A549 (cell line): ENCODE results near the gene PTPN13.

Experiments
- BCL3 ChIP-seq: fragments of >200 bp; sonication (Bioruptor Twin); formaldehyde crosslinking; IDR thresholded peaks from 3 replicates; pipeline ENCODE4 v1.6.1; 2016
- CHD2 ChIP-seq: fragments of 150-350 bp; IDR thresholded peaks from 2 replicates; pipeline ENCODE4 v1.6.1; 2014; ENCODE audit warnings: low read length; ENCODE audit not compliant: partially characterized antibody
- CTCF ChIP-seq: fragments of >200 bp; sonication (Bioruptor Twin); formaldehyde crosslinking; IDR thresholded peaks from 3 replicates; pipeline ENCODE4 v1.5.1; 2016
- EP300 ChIP-seq, 2 experiments: fragments of >200 bp; sonication (Bioruptor Twin); formaldehyde crosslinking; IDR thresholded peaks; 2 replicates in 1 of 2; 3 replicates in 1 of 2; pipeline ENCODE4 v1.6.1; 2016 to 2017
- HEYL ChIP-seq: fragments of 250-450 bp; sonication (Bioruptor Pico); IDR thresholded peaks from 2 replicates; pipeline ENCODE4 v1.8.0; 2021; ENCODE audit warnings: mild to moderate bottlenecking, moderate library complexity
- HOXB13 ChIP-seq: fragments of 250-450 bp; sonication (Bioruptor Pico); IDR thresholded peaks from 2 replicates; pipeline ENCODE4 v1.5.0; 2020; ENCODE audit warnings: low read depth, mild to moderate bottlenecking, moderate library complexity
- KDM1A ChIP-seq: fragments of 200-600 bp; sonication (generic); IDR thresholded peaks from 2 replicates; pipeline ENCODE4 v1.6.1; 2016; ENCODE audit warnings: low read depth, mild to moderate bottlenecking
- MAFK ChIP-seq: fragments of 450-650 bp; IDR thresholded peaks from 2 replicates; pipeline ENCODE4 v1.6.1; 2014; ENCODE audit not compliant: partially characterized antibody
- POLR2A ChIP-seq: IDR thresholded peaks from 2 replicates; pipeline ENCODE4 v1.6.1; 2012; ENCODE audit warnings: mild to moderate bottlenecking, low read length
- RCOR1 ChIP-seq: fragments of 150-350 bp; IDR thresholded peaks from 2 replicates; pipeline ENCODE4 v1.6.1; 2014; ENCODE audit warnings: antibody characterized with exemption, low read length, low read depth
- RFX5 ChIP-seq: fragments of 450-650 bp; IDR thresholded peaks from 2 replicates; pipeline ENCODE4 v1.7.1; 2014; ENCODE audit warnings: antibody characterized with exemption, mild to moderate bottlenecking, moderate library complexity
- TF ChIP-seq, protein P1 (sequence below): fragments of 200-600 bp; sonication (generic); IDR thresholded peaks from 2 replicates; pipeline ENCODE4 v1.6.1; 2016; ENCODE audit warnings: antibody characterized with exemption, mild to moderate bottlenecking, moderate library complexity
- TF ChIP-seq, protein P2 (sequence below): fragments of 450-650 bp; IDR thresholded peaks from 2 replicates; pipeline ENCODE4 v1.6.1; 2014; ENCODE audit warnings: antibody characterized with exemption

- TF ChIP-seq RCOR1 = no peak
- no peak for TF ChIP-seq CTCF
- no peak for TF ChIP-seq RFX5
- TF ChIP-seq POLR2A = no peak
- TF ChIP-seq, protein P1, sequence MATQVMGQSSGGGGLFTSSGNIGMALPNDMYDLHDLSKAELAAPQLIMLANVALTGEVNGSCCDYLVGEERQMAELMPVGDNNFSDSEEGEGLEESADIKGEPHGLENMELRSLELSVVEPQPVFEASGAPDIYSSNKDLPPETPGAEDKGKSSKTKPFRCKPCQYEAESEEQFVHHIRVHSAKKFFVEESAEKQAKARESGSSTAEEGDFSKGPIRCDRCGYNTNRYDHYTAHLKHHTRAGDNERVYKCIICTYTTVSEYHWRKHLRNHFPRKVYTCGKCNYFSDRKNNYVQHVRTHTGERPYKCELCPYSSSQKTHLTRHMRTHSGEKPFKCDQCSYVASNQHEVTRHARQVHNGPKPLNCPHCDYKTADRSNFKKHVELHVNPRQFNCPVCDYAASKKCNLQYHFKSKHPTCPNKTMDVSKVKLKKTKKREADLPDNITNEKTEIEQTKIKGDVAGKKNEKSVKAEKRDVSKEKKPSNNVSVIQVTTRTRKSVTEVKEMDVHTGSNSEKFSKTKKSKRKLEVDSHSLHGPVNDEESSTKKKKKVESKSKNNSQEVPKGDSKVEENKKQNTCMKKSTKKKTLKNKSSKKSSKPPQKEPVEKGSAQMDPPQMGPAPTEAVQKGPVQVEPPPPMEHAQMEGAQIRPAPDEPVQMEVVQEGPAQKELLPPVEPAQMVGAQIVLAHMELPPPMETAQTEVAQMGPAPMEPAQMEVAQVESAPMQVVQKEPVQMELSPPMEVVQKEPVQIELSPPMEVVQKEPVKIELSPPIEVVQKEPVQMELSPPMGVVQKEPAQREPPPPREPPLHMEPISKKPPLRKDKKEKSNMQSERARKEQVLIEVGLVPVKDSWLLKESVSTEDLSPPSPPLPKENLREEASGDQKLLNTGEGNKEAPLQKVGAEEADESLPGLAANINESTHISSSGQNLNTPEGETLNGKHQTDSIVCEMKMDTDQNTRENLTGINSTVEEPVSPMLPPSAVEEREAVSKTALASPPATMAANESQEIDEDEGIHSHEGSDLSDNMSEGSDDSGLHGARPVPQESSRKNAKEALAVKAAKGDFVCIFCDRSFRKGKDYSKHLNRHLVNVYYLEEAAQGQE = no peak
- TF ChIP-seq EP300 (IDR thresholded peaks at IDR 0.05) = no peak
- TF ChIP-seq, protein P2, sequence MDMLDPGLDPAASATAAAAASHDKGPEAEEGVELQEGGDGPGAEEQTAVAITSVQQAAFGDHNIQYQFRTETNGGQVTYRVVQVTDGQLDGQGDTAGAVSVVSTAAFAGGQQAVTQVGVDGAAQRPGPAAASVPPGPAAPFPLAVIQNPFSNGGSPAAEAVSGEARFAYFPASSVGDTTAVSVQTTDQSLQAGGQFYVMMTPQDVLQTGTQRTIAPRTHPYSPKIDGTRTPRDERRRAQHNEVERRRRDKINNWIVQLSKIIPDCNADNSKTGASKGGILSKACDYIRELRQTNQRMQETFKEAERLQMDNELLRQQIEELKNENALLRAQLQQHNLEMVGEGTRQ = no peak
- TF ChIP-seq HOXB13 = no peak
- TF ChIP-seq HEYL (CRISPR knock-in tag) = no peak
- no peak for TF ChIP-seq KDM1A
- TF ChIP-seq CHD2 = no peak
- TF ChIP-seq MAFK = no peak
- TF ChIP-seq BCL3 = no peak
Observed at GRCh38 chr4:86718152-86718551, 124.0 kb downstream of the PTPN13 start.
